ENCODE results near the gene AKT1. TPM values are rescaled to one million over a fixed set of nuclear protein-coding genes. Genes with fewer than 3 reads are reported as not detected.
A peak's percentile ranks its signal among the peaks of the same experiment; 100 is the strongest.

The AKT1 gene
- total RNA-seq, 3 donors from 2014 or later = 91.9 to 119 (median 116) TPM

DNA sequence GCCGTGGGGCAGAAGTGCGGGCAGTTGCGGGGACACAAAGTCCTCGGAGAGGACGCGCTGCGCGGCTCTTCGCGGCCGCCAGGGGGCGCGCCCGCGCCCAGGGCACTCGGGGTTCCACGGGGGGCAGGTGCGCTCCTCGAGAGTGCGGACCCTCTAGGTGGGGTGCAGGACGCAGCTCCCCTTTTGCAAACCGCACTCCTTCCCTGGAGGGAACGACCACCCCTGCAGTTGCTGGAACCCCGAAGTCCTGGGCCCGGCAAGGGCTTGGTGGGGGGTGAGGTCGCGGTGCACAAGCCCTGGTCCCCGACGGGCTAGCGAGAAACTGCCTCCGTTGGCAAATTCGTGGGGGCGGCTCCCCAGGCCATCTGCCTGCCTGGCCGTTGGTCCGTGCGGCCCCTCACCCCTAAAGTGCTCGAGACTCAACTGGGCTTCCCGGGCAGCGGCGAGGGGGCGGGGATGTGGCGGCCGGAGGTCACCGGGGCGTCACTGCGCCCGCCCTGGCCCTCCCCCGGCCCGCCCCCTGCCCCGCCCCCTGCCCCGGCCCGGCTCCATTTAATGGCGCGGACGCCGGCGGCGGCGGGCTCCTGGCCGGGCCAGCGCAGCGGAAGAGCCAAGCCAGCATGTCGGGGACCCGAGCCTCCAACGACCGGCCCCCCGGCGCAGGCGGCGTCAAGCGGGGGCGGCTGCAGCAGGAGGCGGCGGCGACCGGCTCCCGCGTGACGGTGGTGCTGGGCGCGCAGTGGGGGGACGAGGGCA, 71.7 kb downstream of the AKT1 start, which contains the start of gene ADSS1:
ADSS1 (plus strand) TSS at position 579 of the 756 bp plus-strand sequence; CDS start at position 621, 42 bp downstream.
- intact Hi-C loops (cut with DNase I; ENCODE audit: low total_unique reads) = no loop called here
- no peaks in the 10 kb centered on the region for H3K36me3 ChIP-seq
- TF ChIP-seq, protein P1, sequence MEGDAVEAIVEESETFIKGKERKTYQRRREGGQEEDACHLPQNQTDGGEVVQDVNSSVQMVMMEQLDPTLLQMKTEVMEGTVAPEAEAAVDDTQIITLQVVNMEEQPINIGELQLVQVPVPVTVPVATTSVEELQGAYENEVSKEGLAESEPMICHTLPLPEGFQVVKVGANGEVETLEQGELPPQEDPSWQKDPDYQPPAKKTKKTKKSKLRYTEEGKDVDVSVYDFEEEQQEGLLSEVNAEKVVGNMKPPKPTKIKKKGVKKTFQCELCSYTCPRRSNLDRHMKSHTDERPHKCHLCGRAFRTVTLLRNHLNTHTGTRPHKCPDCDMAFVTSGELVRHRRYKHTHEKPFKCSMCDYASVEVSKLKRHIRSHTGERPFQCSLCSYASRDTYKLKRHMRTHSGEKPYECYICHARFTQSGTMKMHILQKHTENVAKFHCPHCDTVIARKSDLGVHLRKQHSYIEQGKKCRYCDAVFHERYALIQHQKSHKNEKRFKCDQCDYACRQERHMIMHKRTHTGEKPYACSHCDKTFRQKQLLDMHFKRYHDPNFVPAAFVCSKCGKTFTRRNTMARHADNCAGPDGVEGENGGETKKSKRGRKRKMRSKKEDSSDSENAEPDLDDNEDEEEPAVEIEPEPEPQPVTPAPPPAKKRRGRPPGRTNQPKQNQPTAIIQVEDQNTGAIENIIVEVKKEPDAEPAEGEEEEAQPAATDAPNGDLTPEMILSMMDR (IDR thresholded peaks at IDR 0.05) = peak; percentile 77 to 79 (median 79)
- no peak for TF ChIP-seq POLR2A (IDR thresholded peaks at IDR 0.05)
- H3K4me3 ChIP-seq = peak within 1 kb of the TSS; percentile 53 to 96 (median 75)
- H3K27me3 ChIP-seq = no peaks in the 10 kb centered on the region
- H3K27ac ChIP-seq = peak within 1 kb of the TSS; percentile 54 to 68
- DNase-seq (ENCODE audit: low spot score in 2 of 2) = no peak
- no peaks in the 10 kb centered on the region for H3K9me3 ChIP-seq
- H3K4me1 ChIP-seq = peaks cover 11 to 16% of the 10 kb centered on the region in 2 donors

GRCh38 chr14:104722938-104723650, 72.5 kb downstream of the AKT1 start:
- intact Hi-C loops (cut with DNase I; ENCODE audit: low total_unique reads) = no loop called here
- H3K9me3 ChIP-seq = no peaks in the 10 kb centered on the region
- TF ChIP-seq POLR2A (IDR thresholded peaks at IDR 0.05) (no peak), POLR2AphosphoS5 (IDR thresholded peaks at IDR 0.05) (no peak)
- TF ChIP-seq, protein P1 (IDR thresholded peaks at IDR 0.05) = no peak
- H3K4me1 ChIP-seq = peaks cover 11 to 16% of the 10 kb centered on the region in 2 donors
- DNase-seq (ENCODE audit: low spot score in 2 of 2) = no peak
- H3K27me3 ChIP-seq = no peaks in the 10 kb centered on the region
- no peaks in the 10 kb centered on the region for H3K36me3 ChIP-seq
- peak overlapping the region; percentile 53 to 96 (median 75) for H3K4me3 ChIP-seq
- no peak overlapping the region for H3K27ac ChIP-seq

DNA sequence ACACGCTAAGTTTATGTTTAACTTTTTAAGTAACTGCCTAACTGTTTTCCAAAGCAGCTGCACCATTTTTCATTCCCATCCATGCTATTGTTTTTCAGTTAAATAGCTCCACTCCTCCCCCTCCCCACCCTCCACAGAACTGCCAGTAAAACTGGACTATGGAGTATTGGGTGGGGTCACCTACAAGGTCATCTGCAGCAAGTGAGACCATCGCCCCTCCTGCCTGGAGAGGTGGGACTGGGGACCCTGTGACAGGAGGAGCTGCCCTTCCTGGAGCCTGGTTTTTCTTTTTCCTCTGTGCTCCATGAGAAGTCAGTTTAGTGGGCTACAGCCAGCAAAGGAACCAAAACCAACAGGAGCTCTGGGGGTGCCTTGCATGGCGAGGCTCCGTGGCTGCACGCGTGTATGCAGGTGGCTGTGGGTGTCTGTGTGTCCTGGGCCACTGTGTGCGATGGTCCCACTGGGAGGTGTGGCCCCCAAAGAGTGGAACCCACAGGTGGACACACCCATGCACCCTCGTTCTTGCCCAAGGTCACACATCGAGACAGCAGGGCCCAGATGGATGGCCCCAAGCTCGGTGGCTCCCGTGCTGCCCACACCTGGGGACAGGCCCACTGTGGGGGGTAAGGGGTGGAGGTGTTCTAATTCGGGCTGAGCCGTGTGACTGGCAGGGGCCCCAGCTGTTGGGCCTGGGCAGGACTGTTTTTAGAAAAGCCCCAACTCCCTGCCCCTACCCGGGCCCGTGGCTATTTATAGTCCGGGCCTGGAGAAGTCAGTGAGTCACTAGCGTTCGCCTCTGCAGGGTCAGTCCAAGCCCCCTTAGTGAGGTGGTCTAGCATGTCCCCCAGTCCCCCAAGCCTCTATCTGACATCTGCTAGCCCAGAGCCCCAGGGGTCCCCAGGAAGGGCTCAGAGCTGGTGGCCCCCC, 73.8 kb downstream of the AKT1 start:
- Histone ChIP-seq H3K9me3 (no peaks in the 10 kb centered on the region), H3K36me3 (no peaks in the 10 kb centered on the region), H3K4me1 (peaks cover 11 to 16% of the 10 kb centered on the region in 2 donors), H3K4me3 (no peak overlapping the region), H3K27ac (no peak overlapping the region), H3K27me3 (no peaks in the 10 kb centered on the region)
- intact Hi-C loops (cut with DNase I; ENCODE audit: low total_unique reads) = no loop called here
- no peak for DNase-seq (ENCODE audit: low spot score in 2 of 2)
- TF ChIP-seq, protein P1 (IDR thresholded peaks at IDR 0.05) = no peak
- TF ChIP-seq POLR2AphosphoS5 (IDR thresholded peaks at IDR 0.05) (no peak), POLR2A (IDR thresholded peaks at IDR 0.05) (no peak)

Other genes with a start within 250 kb of the AKT1 start
- gene C14orf180, start 216.0 kb downstream of the AKT1 start, total RNA-seq = 10 to 100 TPM in 1 of 3 donors, 1 to 10 TPM in 2; 1.3 to 32.3 (median 4.2) TPM
- gene TMEM179, start 191.0 kb downstream of the AKT1 start, total RNA-seq = not detected
- gene INF2, start 106.1 kb downstream of the AKT1 start, total RNA-seq = 10 to 100 TPM; 31.0 to 70.9 (median 51.5) TPM
- gene ADSS1, start 71.5 kb downstream of the AKT1 start, total RNA-seq = 10 to 100 TPM in 1 of 3 donors, 1 to 10 TPM in 2; 6.9 to 13.0 (median 7.3) TPM
- 100 to 1,000 TPM; 181 to 225 (median 223) TPM for gene SIVA1, start 42.6 kb downstream of the AKT1 start, total RNA-seq
- 10 to 100 TPM in 1 of 3 donors, 1 to 10 TPM in 2; 3.5 to 11.4 (median 9.2) TPM for gene ZBTB42, start 5.4 kb upstream of the AKT1 start, total RNA-seq
- gene CEP170B, start 69.5 kb upstream of the AKT1 start, total RNA-seq = 10 to 100 TPM; 10.1 to 14.8 (median 13.8) TPM
- 1 to 10 TPM in 1 of 3 donors, under 1 TPM in 1, not detected in 1; 0.33 to 4.0 TPM for gene PLD4, start 129.1 kb upstream of the AKT1 start, total RNA-seq
- 10 to 100 TPM; 15.1 to 46.7 (median 19.3) TPM for gene AHNAK2, start 182.6 kb upstream of the AKT1 start, total RNA-seq
- gene CLBA1, start 190.0 kb upstream of the AKT1 start, total RNA-seq = 10 to 100 TPM in 1 of 3 donors, 1 to 10 TPM in 2; 4.5 to 17.0 (median 8.8) TPM
- 10 to 100 TPM in 2 of 3 donors, 1 to 10 TPM in 1; 5.1 to 10.4 (median 10.2) TPM for gene CDCA4, start 225.3 kb upstream of the AKT1 start, total RNA-seq